Left lung (tissue), 10 donors: ENCODE results near the gene POU6F2. TPM values are rescaled to one million over a fixed set of nuclear protein-coding genes. Genes with fewer than 3 reads are reported as not detected.

Experiments
- ATAC-seq: fragments of 200-7000 bp; cut with Tn5 transposase; one replicate; pipeline ENCODE4 v1.9.1; 2020; ENCODE audit warnings: moderate library complexity
- DNase-seq, 4 donors: peaks; one replicate each; pipeline ENCODE4 v3.0.0-alpha.2; 2013 to 2020
- H3K27ac ChIP-seq, 2 donors: fragments of 200-600 bp; sonication (generic) in 1 of 2; one replicate each; pipeline versions ENCODE4 v1.5.0 to v1.8.0; 2020 to 2021
- H3K27me3 ChIP-seq, 2 donors: fragments of 200-600 bp; sonication (generic) in 1 of 2; one replicate each; pipeline versions ENCODE4 v1.5.0 to v1.8.0; 2020 to 2021
- H3K36me3 ChIP-seq, 2 donors: fragments of 200-600 bp; sonication (generic) in 1 of 2; one replicate each; pipeline versions ENCODE4 v1.5.0 to v1.8.0; 2020 to 2021
- H3K4me1 ChIP-seq, 2 donors: fragments of 200-600 bp; one replicate each; pipeline ENCODE4 v1.8.0; 2021
- H3K4me3 ChIP-seq, 2 donors: fragments of 200-600 bp; sonication (generic) in 1 of 2; one replicate each; pipeline versions ENCODE4 v1.5.0 to v1.8.0; 2020 to 2021; ENCODE audit warnings: mild to moderate bottlenecking in 1 of 2
- H3K9me3 ChIP-seq, 2 donors: fragments of 200-600 bp; sonication (generic) in 1 of 2; one replicate each; pipeline versions ENCODE4 v1.5.0 to v1.8.0; 2020 to 2021
- CTCF ChIP-seq, 2 donors: fragments of 200-600 bp; sonication (generic) in 1 of 2; IDR thresholded peaks; one replicate each; pipeline versions ENCODE4 v1.5.0 to v1.8.0; 2021; ENCODE audit warnings: antibody characterized with exemption in 2 of 2
- intact Hi-C, 2 donors: fragments of 100-400 bp; cut with DNase I; formaldehyde crosslinking; loops; one replicate each; pipeline versions ENCODE4 v1.11.2 to v1.14.2; 2022
- polyA plus RNA-seq, 6 donors: library from polyadenylated mRNA; unstranded; fragments of 120-200 nt; gene quantifications; one replicate each; pipeline ENCODE4 v1.2.1, GENCODE V29; 2013; ENCODE audit not compliant: insufficient read length in 6 of 6
- total RNA-seq, 2 donors: library from RNA; stranded (reverse); fragmentation: NEBNext Ultra II Directional; extraction: Animal tissue kit (Norgen Biotek cat#: 25700); gene quantifications; one replicate each; pipeline ENCODE4 v1.2.1, GENCODE V29; 2021
- donor health status: DM: no; HTN: yes; CAD: no.
- donor health status: DM: no; HTN: no; CAD: no.

The POU6F2 gene
- total and polyA plus RNA-seq, 8 donors, result 0.08 to 0.32 (median 0.18) TPM; not detected in 3

- no peaks in the 10 kb centered on the region for H3K36me3 ChIP-seq
These were observed 235.2 kb downstream of the POU6F2 start for GRCh38 chr7:39212876-39213275.

GRCh38 chr7:39217783-39218182 is 240.1 kb downstream of the POU6F2 start:
- Histone ChIP-seq H3K27me3 (no peaks in the 10 kb centered on the region), H3K4me1 (no peaks in the 10 kb centered on the region), H3K9me3 (no peaks in the 10 kb centered on the region), H3K36me3 (no peaks in the 10 kb centered on the region), H3K4me3 (no peak overlapping the region), H3K27ac (no peak overlapping the region)
- no peak for TF ChIP-seq CTCF (IDR thresholded peaks at IDR 0.05)
- DNase-seq (no peak), ATAC-seq (no peak)
- intact Hi-C loops, result no loop called here

More at GRCh38 chr7:39212876-39213275, 235.2 kb downstream of the POU6F2 start:
- Histone ChIP-seq H3K4me1 (no peaks in the 10 kb centered on the region), H3K9me3 (no peaks in the 10 kb centered on the region), H3K27ac (no peak overlapping the region), H3K4me3 (no peak overlapping the region), H3K27me3 (no peaks in the 10 kb centered on the region)
- intact Hi-C loops, result no loop called here
- ATAC-seq, result no peak
- DNase-seq, result no peak
- TF ChIP-seq CTCF (IDR thresholded peaks at IDR 0.05), result no peak

- DNase-seq, result no peak
- Histone ChIP-seq H3K4me3 (no peak overlapping the region), H3K9me3 (no peaks in the 10 kb centered on the region), H3K27ac (no peak overlapping the region), H3K4me1 (no peaks in the 10 kb centered on the region), H3K36me3 (no peaks in the 10 kb centered on the region), H3K27me3 (no peaks in the 10 kb centered on the region)
- TF ChIP-seq CTCF (IDR thresholded peaks at IDR 0.05), result no peak
- ATAC-seq, result no peak
- intact Hi-C loops, result no loop called here
These were observed 242.2 kb downstream of the POU6F2 start for GRCh38 chr7:39219869-39220268.

- Histone ChIP-seq H3K27ac (no peak overlapping the region), H3K4me1 (no peaks in the 10 kb centered on the region), H3K36me3 (no peaks in the 10 kb centered on the region), H3K9me3 (no peaks in the 10 kb centered on the region), H3K4me3 (no peak overlapping the region), H3K27me3 (no peaks in the 10 kb centered on the region)
- no peak for TF ChIP-seq CTCF (IDR thresholded peaks at IDR 0.05)
- DNase-seq (no peak), ATAC-seq (no peak)
- intact Hi-C loops, result no loop called here
These were observed 244.2 kb downstream of the POU6F2 start for GRCh38 chr7:39221901-39222300.

GRCh38 chr7:39228946-39229345 is 251.2 kb downstream of the POU6F2 start:
- Histone ChIP-seq H3K4me1 (no peaks in the 10 kb centered on the region), H3K4me3 (no peak overlapping the region), H3K27me3 (no peaks in the 10 kb centered on the region), H3K36me3 (no peaks in the 10 kb centered on the region), H3K27ac (no peak overlapping the region), H3K9me3 (no peaks in the 10 kb centered on the region)
- no peak for ATAC-seq
- no peak for DNase-seq
- no peak for TF ChIP-seq CTCF (IDR thresholded peaks at IDR 0.05)
- intact Hi-C loops, result no loop called here
